ENCODE data around the gene DNAJA3. TPM values are rescaled to one million over a fixed set of nuclear protein-coding genes. Genes with fewer than 3 reads are reported as not detected.
A peak's percentile ranks its signal among the peaks of the same experiment; 100 is the strongest.

The DNAJA3 gene
- total and polyA plus RNA-seq, 9 of the 15 experiments (the other 6 are each of a cell fraction or from before 2014, with no cell fraction given), result 8.1 to 105 (median 79.0) TPM

DNA sequence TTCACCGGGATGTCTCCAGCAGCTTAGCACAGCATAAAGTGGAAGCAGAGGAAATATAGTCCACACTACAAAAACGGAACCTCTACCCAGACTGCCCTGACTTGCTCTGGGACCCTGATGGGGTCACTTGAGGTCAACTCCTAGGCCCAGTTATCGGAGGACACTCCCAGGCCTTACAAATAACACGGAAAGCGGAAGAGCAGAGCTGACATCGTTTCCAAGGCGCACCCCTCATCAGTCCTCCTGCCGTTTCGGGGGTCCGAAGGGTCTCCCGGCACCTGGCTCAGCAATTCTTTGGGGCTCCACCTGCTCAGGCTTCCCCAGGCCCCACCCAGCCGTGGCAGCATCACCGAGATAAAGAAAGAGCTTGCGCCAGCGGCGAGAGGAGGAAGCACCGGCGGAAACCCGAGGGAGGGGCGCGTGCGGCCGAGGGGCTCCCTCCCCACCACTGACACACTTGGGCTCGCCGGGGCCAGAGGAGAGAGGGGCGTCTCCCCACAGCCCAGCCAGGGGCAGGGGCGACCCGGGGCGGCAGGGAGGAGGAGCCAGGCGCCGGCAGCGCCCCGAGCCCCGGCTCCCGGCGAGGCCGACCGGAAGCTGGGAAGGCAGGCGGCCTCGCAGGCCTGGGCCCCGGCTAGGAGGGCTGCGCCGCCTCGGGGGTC is 10.0 kb upstream of the DNAJA3 start (continued):
- TF ChIP-seq, protein P1, sequence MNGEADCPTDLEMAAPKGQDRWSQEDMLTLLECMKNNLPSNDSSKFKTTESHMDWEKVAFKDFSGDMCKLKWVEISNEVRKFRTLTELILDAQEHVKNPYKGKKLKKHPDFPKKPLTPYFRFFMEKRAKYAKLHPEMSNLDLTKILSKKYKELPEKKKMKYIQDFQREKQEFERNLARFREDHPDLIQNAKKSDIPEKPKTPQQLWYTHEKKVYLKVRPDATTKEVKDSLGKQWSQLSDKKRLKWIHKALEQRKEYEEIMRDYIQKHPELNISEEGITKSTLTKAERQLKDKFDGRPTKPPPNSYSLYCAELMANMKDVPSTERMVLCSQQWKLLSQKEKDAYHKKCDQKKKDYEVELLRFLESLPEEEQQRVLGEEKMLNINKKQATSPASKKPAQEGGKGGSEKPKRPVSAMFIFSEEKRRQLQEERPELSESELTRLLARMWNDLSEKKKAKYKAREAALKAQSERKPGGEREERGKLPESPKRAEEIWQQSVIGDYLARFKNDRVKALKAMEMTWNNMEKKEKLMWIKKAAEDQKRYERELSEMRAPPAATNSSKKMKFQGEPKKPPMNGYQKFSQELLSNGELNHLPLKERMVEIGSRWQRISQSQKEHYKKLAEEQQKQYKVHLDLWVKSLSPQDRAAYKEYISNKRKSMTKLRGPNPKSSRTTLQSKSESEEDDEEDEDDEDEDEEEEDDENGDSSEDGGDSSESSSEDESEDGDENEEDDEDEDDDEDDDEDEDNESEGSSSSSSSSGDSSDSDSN (IDR thresholded peaks at IDR 0.05; ENCODE audit: borderline replicate concordance in 1 of 2, low read depth in 2 of 2, low read length in 2 of 2), result 0 out of 4 replicates have a peak, but pooled peaks have one; percentile 20 to 36
- TF ChIP-seq ZNF766 (CRISPR knock-in tag; conservative IDR thresholded peaks at IDR 0.05) (no peak), GABPA (tag; conservative IDR thresholded peaks at IDR 0.05; ENCODE audit: low read depth) (peak; percentile 74), RCOR1 (IDR thresholded peaks at IDR 0.05; ENCODE audit: borderline replicate concordance in 1 of 2, low read depth in 2 of 2, low read length in 2 of 2) (peak in 1 of 2 experiments; percentile 26; a peak in 1 of 4 replicates), BRD9 (IDR thresholded peaks at IDR 0.05; ENCODE audit: low read depth, partially characterized antibody) (no peak), HDAC1 (IDR thresholded peaks at IDR 0.05) (peak in 1 of 2 experiments; percentile 71; a peak in 1 of 4 replicates), CBFB (CRISPR knock-in tag; IDR thresholded peaks at IDR 0.05) (no peak), EZH2 (IDR thresholded peaks at IDR 0.05; ENCODE audit: borderline replicate concordance, low read depth, low read length) (no peak), ZNF444 (CRISPR knock-in tag; IDR thresholded peaks at IDR 0.05) (no peak), MCM5 (IDR thresholded peaks at IDR 0.05; ENCODE audit: low read depth) (no peak), MTA1 (IDR thresholded peaks at IDR 0.05; ENCODE audit: borderline replicate concordance) (peak; percentile 51; the same call in 1 of the 2 replicates), RHOXF2B (CRISPR knock-in tag; conservative IDR thresholded peaks at IDR 0.05) (no peak), ZKSCAN8 (CRISPR knock-in tag; IDR thresholded peaks at IDR 0.05) (no peak), ZNF507 (tag; conservative IDR thresholded peaks at IDR 0.05) (no peak), ZNF253 (CRISPR knock-in tag; conservative IDR thresholded peaks at IDR 0.05) (no peak), TBP (optimal IDR thresholded peaks at IDR 0.05; ENCODE audit: low read depth, low read length) (peak; percentile 22), LEF1 (IDR thresholded peaks at IDR 0.05) (peak; percentile 49; the same call in 1 of the 2 replicates)
- TF ChIP-seq, protein P2, sequence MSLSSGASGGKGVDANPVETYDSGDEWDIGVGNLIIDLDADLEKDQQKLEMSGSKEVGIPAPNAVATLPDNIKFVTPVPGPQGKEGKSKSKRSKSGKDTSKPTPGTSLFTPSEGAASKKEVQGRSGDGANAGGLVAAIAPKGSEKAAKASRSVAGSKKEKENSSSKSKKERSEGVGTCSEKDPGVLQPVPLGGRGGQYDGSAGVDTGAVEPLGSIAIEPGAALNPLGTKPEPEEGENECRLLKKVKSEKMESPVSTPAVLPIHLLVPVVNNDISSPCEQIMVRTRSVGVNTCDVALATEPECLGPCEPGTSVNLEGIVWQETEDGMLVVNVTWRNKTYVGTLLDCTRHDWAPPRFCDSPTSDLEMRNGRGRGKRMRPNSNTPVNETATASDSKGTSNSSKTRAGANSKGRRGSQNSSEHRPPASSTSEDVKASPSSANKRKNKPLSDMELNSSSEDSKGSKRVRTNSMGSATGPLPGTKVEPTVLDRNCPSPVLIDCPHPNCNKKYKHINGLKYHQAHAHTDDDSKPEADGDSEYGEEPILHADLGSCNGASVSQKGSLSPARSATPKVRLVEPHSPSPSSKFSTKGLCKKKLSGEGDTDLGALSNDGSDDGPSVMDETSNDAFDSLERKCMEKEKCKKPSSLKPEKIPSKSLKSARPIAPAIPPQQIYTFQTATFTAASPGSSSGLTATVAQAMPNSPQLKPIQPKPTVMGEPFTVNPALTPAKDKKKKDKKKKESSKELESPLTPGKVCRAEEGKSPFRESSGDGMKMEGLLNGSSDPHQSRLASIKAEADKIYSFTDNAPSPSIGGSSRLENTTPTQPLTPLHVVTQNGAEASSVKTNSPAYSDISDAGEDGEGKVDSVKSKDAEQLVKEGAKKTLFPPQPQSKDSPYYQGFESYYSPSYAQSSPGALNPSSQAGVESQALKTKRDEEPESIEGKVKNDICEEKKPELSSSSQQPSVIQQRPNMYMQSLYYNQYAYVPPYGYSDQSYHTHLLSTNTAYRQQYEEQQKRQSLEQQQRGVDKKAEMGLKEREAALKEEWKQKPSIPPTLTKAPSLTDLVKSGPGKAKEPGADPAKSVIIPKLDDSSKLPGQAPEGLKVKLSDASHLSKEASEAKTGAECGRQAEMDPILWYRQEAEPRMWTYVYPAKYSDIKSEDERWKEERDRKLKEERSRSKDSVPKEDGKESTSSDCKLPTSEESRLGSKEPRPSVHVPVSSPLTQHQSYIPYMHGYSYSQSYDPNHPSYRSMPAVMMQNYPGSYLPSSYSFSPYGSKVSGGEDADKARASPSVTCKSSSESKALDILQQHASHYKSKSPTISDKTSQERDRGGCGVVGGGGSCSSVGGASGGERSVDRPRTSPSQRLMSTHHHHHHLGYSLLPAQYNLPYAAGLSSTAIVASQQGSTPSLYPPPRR (CRISPR knock-in tag; IDR thresholded peaks at IDR 0.05; ENCODE audit: borderline replicate concordance), result 0 out of 2 replicates have a peak, but pooled peaks have one; percentile 29
- TF ChIP-seq, protein P3, sequence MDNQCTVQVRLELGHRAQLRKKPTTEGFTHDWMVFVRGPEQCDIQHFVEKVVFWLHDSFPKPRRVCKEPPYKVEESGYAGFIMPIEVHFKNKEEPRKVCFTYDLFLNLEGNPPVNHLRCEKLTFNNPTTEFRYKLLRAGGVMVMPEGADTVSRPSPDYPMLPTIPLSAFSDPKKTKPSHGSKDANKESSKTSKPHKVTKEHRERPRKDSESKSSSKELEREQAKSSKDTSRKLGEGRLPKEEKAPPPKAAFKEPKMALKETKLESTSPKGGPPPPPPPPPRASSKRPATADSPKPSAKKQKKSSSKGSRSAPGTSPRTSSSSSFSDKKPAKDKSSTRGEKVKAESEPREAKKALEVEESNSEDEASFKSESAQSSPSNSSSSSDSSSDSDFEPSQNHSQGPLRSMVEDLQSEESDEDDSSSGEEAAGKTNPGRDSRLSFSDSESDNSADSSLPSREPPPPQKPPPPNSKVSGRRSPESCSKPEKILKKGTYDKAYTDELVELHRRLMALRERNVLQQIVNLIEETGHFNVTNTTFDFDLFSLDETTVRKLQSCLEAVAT (IDR thresholded peaks at IDR 0.05), result peak in 1 of 2 experiments; percentile 50; a peak in 1 of 4 replicates
